GM21360 (cell line): ENCODE measurements around the gene LGALS7B.
"Not testable (repeated sequence)": the region's sequence is repeated elsewhere in the genome, so short reads cannot be mapped to it uniquely, and the experiment has no call there.

Experiments used
- ATAC-seq: cut with Tn5 transposase; IDR thresholded peaks from one replicate; pipeline ENCODE4 v1.9.1; 2021; ENCODE audit warnings: mild to moderate bottlenecking, moderate library complexity; ENCODE audit not compliant: unreplicated experiment

Gene LGALS7B

DNA sequence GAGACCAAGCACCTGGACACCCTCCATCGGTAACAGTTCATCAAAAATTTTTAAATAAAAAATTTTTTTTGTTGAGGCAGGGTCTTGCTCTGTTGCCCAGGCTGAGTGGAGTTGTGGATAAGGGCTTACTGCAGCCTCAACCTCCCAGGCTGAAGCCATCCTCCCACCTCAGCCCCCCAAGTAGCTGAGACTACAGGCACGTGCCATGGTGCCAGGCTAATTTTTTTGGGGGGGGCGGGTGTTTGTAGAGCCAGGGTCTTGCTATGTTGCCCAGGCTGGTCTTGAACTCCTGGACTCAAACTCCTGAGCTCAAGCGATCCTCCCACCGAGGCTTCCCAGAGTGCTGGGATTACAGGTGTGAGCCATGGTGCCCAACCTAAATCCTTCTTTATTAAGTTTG lies 4.7 kb downstream of the LGALS7B start:
- no peak for ATAC-seq

DNA sequence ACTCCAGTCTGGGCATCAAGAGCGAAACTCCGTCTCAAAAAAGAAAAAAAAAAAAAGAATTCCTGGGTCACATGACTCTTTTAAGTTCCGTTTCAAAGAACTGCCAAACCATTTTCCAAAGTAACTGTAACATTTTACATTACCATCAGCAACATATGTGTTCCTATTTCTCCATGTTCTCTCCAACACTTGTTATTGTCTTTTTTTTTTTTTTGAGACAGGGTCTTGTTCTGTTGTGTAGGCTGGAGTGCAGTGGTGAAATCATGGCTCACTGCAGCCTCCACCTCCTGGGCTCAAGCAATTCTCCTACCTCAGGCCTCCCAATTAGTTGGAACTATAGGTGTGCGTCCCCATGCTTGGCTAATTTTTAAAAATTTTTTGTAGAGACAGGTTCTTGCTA lies 6.5 kb downstream of the LGALS7B start:
- ATAC-seq = no peak

DNA sequence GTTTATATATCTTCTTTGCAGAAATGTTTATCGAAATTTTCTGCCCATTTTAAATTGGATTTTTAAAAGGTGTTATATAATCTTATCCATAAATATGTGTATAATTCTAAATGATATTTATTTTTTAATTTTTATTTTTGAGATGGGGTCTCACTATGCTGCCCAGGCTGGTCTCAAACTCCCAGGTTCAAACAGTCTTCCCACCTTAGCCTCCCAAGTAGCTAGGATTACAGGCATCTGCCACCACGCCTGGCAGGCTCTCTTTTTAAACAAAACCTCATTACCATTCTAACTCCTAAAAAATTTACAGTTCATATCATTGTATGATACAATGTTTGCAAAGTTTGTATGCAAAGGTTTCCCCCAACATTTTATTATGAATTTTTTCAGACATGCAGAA lies 7.2 kb downstream of the LGALS7B start:
- ATAC-seq = no peak

- ATAC-seq = not testable (repeated sequence)
Observed at GRCh38 chr19:38797781-38798180, 8.8 kb downstream of the LGALS7B start.

GRCh38 chr19:38799104-38799503 lies 10.1 kb downstream of the LGALS7B start:
- no peak for ATAC-seq

GRCh38 chr19:38800577-38801347 lies 11.8 kb downstream of the LGALS7B start:
- ATAC-seq = no peak

DNA sequence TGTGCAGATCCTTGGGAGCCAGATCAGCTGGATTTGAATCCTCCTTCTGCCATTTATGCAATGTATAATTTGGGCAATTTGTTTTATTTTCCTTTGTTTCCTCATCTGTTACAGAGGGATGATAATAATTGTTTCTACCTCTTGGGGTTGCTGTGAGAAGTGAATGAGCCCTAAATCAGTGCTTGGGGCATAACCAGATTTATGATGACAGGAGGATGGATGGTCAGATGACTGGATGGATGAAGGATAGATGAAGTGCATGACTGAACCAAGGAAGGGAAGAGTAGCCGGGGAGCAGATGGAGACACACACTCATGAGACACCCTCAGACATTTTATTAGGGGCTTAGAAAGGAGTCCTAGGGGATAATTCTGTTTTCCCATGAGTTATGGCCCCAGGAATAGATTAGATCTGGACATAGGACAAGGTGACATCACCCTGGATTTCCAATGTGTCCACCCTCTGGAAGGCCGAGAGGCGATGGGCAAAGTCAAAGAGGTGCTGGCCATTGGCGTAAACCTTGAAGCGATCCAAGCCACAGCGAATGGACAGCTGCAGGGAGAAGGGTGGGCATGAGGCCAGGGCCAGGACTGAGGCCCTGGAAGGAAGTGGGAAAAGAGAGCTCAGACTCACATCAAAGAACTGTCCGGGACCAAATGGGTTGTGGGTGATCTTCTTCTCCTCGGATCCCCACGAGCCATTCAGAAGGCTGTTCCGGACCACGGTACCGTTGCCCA lies 12.5 kb downstream of the LGALS7B start:
- ATAC-seq = no peak

- ATAC-seq = no peak
Observed at GRCh38 chr19:38803543-38803942, 14.5 kb downstream of the LGALS7B start.

- no peak for ATAC-seq
Observed at GRCh38 chr19:38805180-38805579, 16.2 kb downstream of the LGALS7B start.

- ATAC-seq = no peak
Observed at GRCh38 chr19:38806371-38806770, 17.4 kb downstream of the LGALS7B start.

GRCh38 chr19:38807374-38808098 lies 18.5 kb downstream of the LGALS7B start:
- ATAC-seq = not testable (repeated sequence)

DNA sequence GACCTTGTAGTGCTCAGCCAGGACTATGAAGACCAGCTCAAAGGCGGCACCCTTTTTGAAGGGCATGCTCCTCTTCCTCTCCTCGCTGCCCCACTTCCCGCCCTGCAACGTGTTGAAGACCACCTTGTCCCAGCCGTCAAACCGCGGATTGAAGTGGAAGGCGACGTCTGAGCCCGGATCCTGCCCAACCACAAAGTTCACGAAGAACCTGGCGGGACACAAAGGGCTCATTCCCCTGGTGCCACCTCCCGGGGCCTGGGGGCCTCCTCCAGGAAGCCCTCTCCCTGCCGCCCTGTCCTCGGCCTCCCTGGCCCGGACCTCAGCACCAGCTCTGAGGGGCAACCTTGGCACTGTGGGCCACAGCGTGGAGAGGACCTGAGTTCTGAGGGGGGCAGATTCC lies 19.7 kb downstream of the LGALS7B start:
- ATAC-seq = no peak

DNA sequence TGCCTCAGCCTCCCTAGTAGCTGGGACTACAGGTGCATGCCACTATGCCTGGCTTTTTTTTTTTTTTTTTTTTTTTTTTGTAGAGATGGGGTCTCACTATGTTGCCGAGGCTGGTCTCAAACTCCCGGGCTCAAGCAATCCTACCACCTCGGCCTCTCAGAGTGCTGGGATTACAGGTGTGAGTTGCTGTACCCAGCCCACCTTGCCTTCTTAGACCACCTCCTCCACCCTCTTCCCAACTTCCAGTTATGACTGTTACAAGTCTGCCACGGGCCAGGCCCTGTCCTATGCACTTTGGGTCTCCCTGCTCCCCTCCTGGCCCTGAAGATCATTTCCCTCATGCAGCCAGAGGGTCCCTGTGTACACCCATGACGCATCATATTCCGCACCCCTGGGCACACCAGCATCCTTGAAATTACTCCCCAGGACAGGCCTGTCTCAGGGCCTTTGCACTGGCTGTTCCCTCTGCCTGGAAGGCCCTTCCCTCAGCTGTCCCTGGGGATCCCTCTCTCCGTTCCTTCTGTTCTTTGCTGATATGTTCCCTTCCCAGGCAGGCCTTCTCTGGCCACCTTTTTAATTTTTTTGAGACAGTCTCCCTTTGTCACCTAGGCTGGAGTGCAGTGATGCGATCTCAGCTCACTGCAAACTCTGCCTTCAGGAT lies 20.7 kb downstream of the LGALS7B start:
- ATAC-seq = no peak

GRCh38 chr19:38812009-38812840 lies 23.2 kb downstream of the LGALS7B start:
- no peak for ATAC-seq

DNA sequence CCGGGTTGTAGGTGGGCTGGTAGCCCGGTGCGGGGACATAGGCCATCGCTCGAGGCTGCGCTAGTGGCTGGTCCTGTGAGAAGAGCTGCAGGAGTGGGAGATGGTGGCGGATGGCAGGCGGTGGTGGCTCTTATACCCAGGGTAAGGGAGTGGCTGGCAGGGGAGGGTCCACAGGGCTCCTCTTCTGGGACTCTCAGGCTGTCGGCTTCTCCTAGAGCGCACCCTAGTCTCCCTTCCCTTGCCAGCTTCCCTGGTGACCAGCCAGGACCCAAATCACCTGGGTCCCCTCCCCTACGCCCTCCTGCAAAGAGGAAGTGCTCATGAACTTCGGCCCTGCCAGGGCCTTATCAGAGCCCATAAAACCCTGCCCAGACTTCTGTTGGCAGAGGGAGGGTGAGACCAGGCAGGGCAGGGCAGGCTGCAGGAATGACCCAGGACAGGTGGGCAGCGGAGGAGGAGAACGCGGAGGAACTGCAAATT lies 23.9 kb downstream of the LGALS7B start, which contains the start of gene LGALS4:
Gene LGALS4 (minus strand): TSS at position 105 of the 480 bp plus-strand sequence. CDS start 59 bp downstream, at position 46.
- no peak for ATAC-seq

- ATAC-seq = no peak
Observed at GRCh38 chr19:38813323-38813722, 24.3 kb downstream of the LGALS7B start.

GRCh38 chr19:38813932-38814331 lies 24.9 kb downstream of the LGALS7B start:
- not testable (repeated sequence) for ATAC-seq

- ATAC-seq = no peak
Observed at GRCh38 chr19:38815059-38816001, 26.3 kb downstream of the LGALS7B start.
